HCEC 1CT (cell line): Measurements from ENCODE around the gene PRKACG.
A peak's percentile ranks its signal among the peaks of the same experiment; 100 is the strongest.
"Not testable (repeated sequence)": the region's sequence is repeated elsewhere in the genome, so short reads cannot be mapped to it uniquely, and the experiment has no call there.

Experiments used
- DNase-seq: peaks from one replicate; pipeline ENCODE4 v3.0.0-alpha.2; 2017

PRKACG gene

GRCh38 chr9:69020301-69021145 is 6.6 kb upstream of the PRKACG start:
- DNase-seq: no peak

- DNase-seq: no peak
These were observed 5.9 kb upstream of the PRKACG start for GRCh38 chr9:69019808-69020207.

GRCh38 chr9:69018737-69019136 is 4.8 kb upstream of the PRKACG start:
- no peak for DNase-seq

GRCh38 chr9:69016191-69017096 is 2.5 kb upstream of the PRKACG start:
- DNase-seq: no peak

- no peak for DNase-seq
These were observed 558 bp downstream of the PRKACG start for GRCh38 chr9:69013382-69013727.

- no peak for DNase-seq
These were observed 1.1 kb downstream of the PRKACG start for GRCh38 chr9:69012696-69013381.

GRCh38 chr9:69009708-69010107 is 4.2 kb downstream of the PRKACG start:
- no peak for DNase-seq

- no peak for DNase-seq
These were observed 9.1 kb downstream of the PRKACG start for GRCh38 chr9:69004836-69005235.

GRCh38 chr9:69003051-69003450 is 10.9 kb downstream of the PRKACG start:
- no peak for DNase-seq

- no peak for DNase-seq
These were observed 12.0 kb downstream of the PRKACG start for GRCh38 chr9:69001921-69002320.

GRCh38 chr9:68999393-69000105 is 14.4 kb downstream of the PRKACG start:
- DNase-seq: peak; percentile 56

- no peak for DNase-seq
These were observed 15.1 kb downstream of the PRKACG start for GRCh38 chr9:68998812-68999211.

- no peak for DNase-seq
These were observed 15.5 kb downstream of the PRKACG start for GRCh38 chr9:68998385-68998784.

- DNase-seq: no peak
These were observed 16.2 kb downstream of the PRKACG start for GRCh38 chr9:68997666-68998065.

GRCh38 chr9:68996462-68996861 is 17.5 kb downstream of the PRKACG start:
- DNase-seq: no peak

- DNase-seq: no peak
These were observed 18.1 kb downstream of the PRKACG start for GRCh38 chr9:68995776-68996175.

GRCh38 chr9:68991457-68991856 is 22.5 kb downstream of the PRKACG start:
- DNase-seq: no peak

GRCh38 chr9:68986949-68987348 is 27.0 kb downstream of the PRKACG start:
- DNase-seq: not testable (repeated sequence)

- no peak for DNase-seq
These were observed 30.1 kb downstream of the PRKACG start for GRCh38 chr9:68983522-68984424.

- DNase-seq: no peak
These were observed 30.9 kb downstream of the PRKACG start for GRCh38 chr9:68983008-68983411.

GRCh38 chr9:68981789-68982188 is 32.1 kb downstream of the PRKACG start:
- no peak for DNase-seq
